ENCODE results near the gene ADAM12.

DNA sequence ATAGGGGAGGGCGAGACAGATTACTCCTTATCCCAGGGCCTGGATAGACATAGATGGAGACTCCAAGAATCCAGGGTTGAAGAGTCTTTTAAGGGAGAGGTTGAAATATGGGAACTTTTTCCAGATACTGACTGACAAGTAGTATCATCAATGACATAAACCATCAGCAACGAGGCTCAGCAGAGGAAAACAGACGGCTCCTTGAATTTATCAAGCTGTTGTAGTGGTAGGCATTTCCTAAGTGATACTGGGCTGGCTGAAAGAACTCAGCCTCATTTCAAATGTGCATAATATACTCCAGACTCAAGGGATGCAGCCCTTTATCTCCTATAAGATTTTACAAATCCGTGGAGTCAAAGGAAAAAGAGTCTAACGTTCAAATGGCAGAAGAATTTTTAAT lies 341.4 kb downstream of the ADAM12 start:
- TF ChIP-seq POLR2AphosphoS5 (IDR thresholded peaks at IDR 0.05) (no peak), POLR2A (IDR thresholded peaks at IDR 0.05) (no peak)
- TF ChIP-seq, protein P1, sequence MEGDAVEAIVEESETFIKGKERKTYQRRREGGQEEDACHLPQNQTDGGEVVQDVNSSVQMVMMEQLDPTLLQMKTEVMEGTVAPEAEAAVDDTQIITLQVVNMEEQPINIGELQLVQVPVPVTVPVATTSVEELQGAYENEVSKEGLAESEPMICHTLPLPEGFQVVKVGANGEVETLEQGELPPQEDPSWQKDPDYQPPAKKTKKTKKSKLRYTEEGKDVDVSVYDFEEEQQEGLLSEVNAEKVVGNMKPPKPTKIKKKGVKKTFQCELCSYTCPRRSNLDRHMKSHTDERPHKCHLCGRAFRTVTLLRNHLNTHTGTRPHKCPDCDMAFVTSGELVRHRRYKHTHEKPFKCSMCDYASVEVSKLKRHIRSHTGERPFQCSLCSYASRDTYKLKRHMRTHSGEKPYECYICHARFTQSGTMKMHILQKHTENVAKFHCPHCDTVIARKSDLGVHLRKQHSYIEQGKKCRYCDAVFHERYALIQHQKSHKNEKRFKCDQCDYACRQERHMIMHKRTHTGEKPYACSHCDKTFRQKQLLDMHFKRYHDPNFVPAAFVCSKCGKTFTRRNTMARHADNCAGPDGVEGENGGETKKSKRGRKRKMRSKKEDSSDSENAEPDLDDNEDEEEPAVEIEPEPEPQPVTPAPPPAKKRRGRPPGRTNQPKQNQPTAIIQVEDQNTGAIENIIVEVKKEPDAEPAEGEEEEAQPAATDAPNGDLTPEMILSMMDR (IDR thresholded peaks at IDR 0.05): no peak

Measured in sigmoid colon (tissue), 4 donors.